Naive thymus-derived CD8-positive, alpha-beta T cell (primary cell): ENCODE results near the gene CLEC18C. TPM values are rescaled to one million over a fixed set of nuclear protein-coding genes. Genes with fewer than 3 reads are reported as not detected.
"Not testable (repeated sequence)": the region's sequence is repeated elsewhere in the genome, so short reads cannot be mapped to it uniquely, and the experiment has no call there.

Source experiments
- ATAC-seq, 2 donors: fragments of 150-1000 bp; cut with Tn5 transposase in 1 of 2; sonication (Bioruptor Pico), chemical (Tn5 transposase) in 1 of 2; 1 replicate in 1 of 2; 2 replicates in 1 of 2; pipeline ENCODE4 v1.10.0; 2021; ENCODE audit warnings: mild to moderate bottlenecking in 2 of 2, moderate library complexity in 2 of 2
- POLR2A ChIA-PET: fragments of 350-600 bp; sonication (Branson Sonifier 250); formaldehyde crosslinking; loops from one replicate; lab custom pipeline; 2021; ENCODE audit warnings: antibody characterized with exemption; lab: Charles Lee
- DNase-seq, 10 donors: peaks; one replicate each; pipeline versions ENCODE4 v3.0.0 to v3.0.0-alpha.2; 2020 to 2022
- H3K27ac Mint-ChIP-seq, 10 donors: one replicate each; pipeline ENCODE4 v1.8.0; 2020 to 2022; ENCODE audit warnings: mild to moderate bottlenecking in 10 of 10, mixed read lengths in 10 of 10, moderate library complexity in 4 of 10, inconsistent platforms in 1 of 10
- H3K27me3 Mint-ChIP-seq, 5 donors: one replicate each; pipeline ENCODE4 v1.8.0; 2021 to 2022; ENCODE audit warnings: mixed read lengths in 5 of 5
- H3K36me3 Mint-ChIP-seq, 3 donors: one replicate each; pipeline ENCODE4 v1.8.0; 2020 to 2022; ENCODE audit warnings: mixed read lengths in 3 of 3, mild to moderate bottlenecking in 2 of 3, inconsistent platforms in 1 of 3
- H3K4me1 Mint-ChIP-seq, 4 donors: one replicate each; pipeline ENCODE4 v1.8.0; 2021 to 2022; ENCODE audit warnings: mixed read lengths in 4 of 4
- H3K4me3 Mint-ChIP-seq, 10 donors: one replicate each; pipeline ENCODE4 v1.8.0; 2020 to 2022; ENCODE audit warnings: mild to moderate bottlenecking in 10 of 10, mixed read lengths in 10 of 10, moderate library complexity in 6 of 10, inconsistent platforms in 1 of 10
- H3K9me3 Mint-ChIP-seq, 9 donors: one replicate each; pipeline ENCODE4 v1.8.0; 2020 to 2022; ENCODE audit warnings: mixed read lengths in 9 of 9, mild to moderate bottlenecking in 3 of 9, inconsistent platforms in 1 of 9, moderate library complexity in 1 of 9
- polyA plus RNA-seq, 3 donors: library from polyadenylated mRNA; unstranded; fragments of 300-500 nt; fragmentation: Illumina TruSeq; gene quantifications; one replicate each; pipeline ENCODE4 v1.2.3, GENCODE V29; 2021
- total RNA-seq, 8 experiments: library from RNA in 2 of 8; stranded (reverse) in 2 of 8; gene quantifications; one replicate each; pipeline ENCODE4 v1.2.3 and lab custom pipeline; 2021 to 2026

Gene CLEC18C
- total and polyA plus RNA-seq, 5 experiments from 2014 or later = 2.2 to 3.0 TPM; not detected in 3

DNA sequence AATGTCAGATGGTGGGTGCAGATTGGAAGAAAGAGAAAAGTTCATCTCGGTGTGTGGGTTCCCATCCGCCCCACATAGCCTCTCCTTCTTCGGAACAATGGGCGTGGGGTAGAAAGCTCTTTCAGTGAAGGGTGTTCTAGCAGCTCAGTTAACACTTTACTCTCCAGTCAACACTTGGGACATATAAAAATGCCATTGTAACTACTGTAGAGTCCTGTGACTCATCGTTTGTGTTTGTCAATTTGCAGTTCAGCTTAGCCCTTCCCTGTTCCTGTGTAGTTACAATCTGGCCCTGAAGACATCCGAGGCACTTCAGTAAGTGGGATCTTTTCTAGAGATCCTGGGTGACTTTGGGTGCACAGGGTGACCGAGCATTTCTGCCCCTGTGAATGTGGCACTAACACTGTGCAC, 11.5 kb upstream of the CLEC18C start:
- peaks cover 3 to 6% (median 5%) of the 10 kb centered on the region in 4 donors for H3K4me1 Mint-ChIP-seq
- no peak for DNase-seq
- no peak for ATAC-seq
- no peaks in the 10 kb centered on the region for H3K9me3 Mint-ChIP-seq
- H3K4me3 Mint-ChIP-seq = no peak overlapping the region
- POLR2A ChIA-PET = no interaction called here
- H3K27ac Mint-ChIP-seq = peak overlapping the region in 8 of 10 donors; percentile 9 to 80 (median 38)
- peaks cover 3 to 9% (median 4%) of the 10 kb centered on the region in 3 donors for H3K36me3 Mint-ChIP-seq
- H3K27me3 Mint-ChIP-seq = no peaks in the 10 kb centered on the region

DNA sequence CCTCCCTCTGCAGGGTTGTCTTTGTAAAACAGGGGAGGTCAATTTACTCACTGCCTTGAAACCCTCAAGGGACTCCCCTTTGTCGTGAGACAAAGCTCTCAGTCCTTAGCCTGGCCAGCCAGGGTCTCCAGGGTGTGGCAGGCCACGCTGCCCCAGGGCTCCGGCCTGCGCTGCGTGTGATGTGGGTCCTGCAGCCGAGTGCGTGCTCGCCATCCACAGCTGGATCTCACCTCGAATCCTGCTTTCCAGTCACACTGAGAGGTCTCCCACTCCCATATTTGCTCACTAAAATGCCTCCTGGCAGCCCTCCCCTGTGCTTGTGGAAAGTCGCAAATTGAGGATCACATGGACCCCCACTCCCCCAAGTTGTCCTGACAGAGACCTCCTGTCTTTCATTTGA, 10.0 kb upstream of the CLEC18C start:
- Mint-ChIP-seq H3K27me3 (no peaks in the 10 kb centered on the region), H3K4me3 (no peak overlapping the region), H3K27ac (peak overlapping the region in 5 of 10 donors; percentile 3 to 84 (median 43)), H3K9me3 (no peaks in the 10 kb centered on the region), H3K36me3 (peaks cover 0 to 3% (median 0%) of the 10 kb centered on the region in 3 donors), H3K4me1 (peaks cover 3 to 6% (median 5%) of the 10 kb centered on the region in 4 donors)
- no peak for ATAC-seq
- no peak for DNase-seq
- POLR2A ChIA-PET = no interaction called here

DNA sequence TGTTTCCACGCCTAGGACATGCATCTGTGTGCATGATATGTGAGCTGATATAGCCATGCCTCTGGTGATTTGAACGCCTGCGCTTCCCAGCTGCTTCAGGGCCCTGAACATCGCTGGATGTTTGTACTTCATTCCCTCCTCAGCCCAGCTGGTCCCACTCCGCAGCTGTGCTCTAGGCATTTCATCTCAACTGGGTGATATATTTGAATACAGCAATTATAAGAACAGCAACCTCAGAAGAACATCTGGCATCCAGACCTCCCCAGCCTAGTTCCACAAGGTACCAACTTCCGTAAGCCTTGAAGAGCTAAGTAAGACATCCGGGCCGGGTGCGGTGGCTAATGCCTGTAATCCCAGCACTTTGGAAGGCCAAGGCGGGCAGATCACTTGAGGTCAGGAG, 6.9 kb upstream of the CLEC18C start:
- H3K27ac Mint-ChIP-seq, H3K4me1 Mint-ChIP-seq, H3K9me3 Mint-ChIP-seq, H3K36me3 Mint-ChIP-seq, POLR2A ChIA-PET, H3K4me3 Mint-ChIP-seq, ATAC-seq, DNase-seq, H3K27me3 Mint-ChIP-seq: not testable (repeated sequence)

- H3K4me1 Mint-ChIP-seq, H3K27me3 Mint-ChIP-seq, ATAC-seq, H3K4me3 Mint-ChIP-seq, H3K36me3 Mint-ChIP-seq, POLR2A ChIA-PET, H3K9me3 Mint-ChIP-seq, H3K27ac Mint-ChIP-seq, DNase-seq: not testable (repeated sequence)
These were observed 329 bp downstream of the CLEC18C start for GRCh38 chr16:70173916-70174315.

GRCh38 chr16:70174387-70174932, 873 bp downstream of the CLEC18C start:
- H3K27ac Mint-ChIP-seq, H3K27me3 Mint-ChIP-seq, H3K9me3 Mint-ChIP-seq, H3K36me3 Mint-ChIP-seq, POLR2A ChIA-PET, H3K4me3 Mint-ChIP-seq, DNase-seq, H3K4me1 Mint-ChIP-seq, ATAC-seq: not testable (repeated sequence)

GRCh38 chr16:70187858-70188607, 14.4 kb downstream of the CLEC18C start:
- ATAC-seq = peak in 1 of 2 donors; percentile 32
- POLR2A ChIA-PET, DNase-seq, H3K9me3 Mint-ChIP-seq, H3K4me1 Mint-ChIP-seq, H3K27me3 Mint-ChIP-seq, H3K36me3 Mint-ChIP-seq, H3K4me3 Mint-ChIP-seq, H3K27ac Mint-ChIP-seq: not testable (repeated sequence)

DNA sequence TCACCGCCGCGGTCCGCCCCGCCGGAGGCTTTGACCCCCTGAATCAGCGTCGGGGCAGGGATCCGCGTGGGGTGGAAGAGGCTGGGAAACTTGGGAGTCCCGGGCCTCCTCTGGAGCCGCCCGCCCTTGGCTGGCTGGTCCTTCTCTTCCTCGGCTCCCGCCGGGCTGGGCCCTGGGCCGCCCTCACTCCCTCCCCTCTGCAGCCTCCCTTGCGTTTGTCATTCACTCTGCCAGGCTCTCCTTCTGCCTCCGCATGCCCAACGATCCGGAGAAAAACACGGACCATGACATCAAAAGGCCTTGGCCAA, 15.0 kb downstream of the CLEC18C start:
- H3K4me3 Mint-ChIP-seq, DNase-seq, H3K4me1 Mint-ChIP-seq, H3K9me3 Mint-ChIP-seq, POLR2A ChIA-PET, H3K27me3 Mint-ChIP-seq, H3K36me3 Mint-ChIP-seq, ATAC-seq, H3K27ac Mint-ChIP-seq: not testable (repeated sequence)

DNA sequence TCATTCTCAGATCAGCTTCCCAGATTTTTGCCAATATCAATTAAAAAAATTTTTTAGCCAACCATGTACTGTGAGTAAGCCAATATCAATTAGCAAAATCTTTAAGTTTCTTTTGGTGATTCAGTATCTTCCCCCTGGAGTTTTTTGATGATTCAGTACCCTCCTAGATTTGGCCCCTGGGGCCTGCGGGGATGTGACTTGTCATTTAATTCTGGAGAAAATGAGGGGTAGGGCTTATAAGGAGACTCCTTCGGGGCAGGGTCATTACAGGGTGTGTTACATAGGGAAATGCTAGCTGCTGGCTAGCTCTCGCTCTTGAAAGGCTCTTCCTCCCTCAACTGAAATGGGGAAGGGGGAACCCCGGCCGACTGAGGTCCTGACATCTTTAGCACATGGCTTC, 17.0 kb downstream of the CLEC18C start:
- H3K36me3 Mint-ChIP-seq, ATAC-seq, DNase-seq, POLR2A ChIA-PET, H3K9me3 Mint-ChIP-seq, H3K27ac Mint-ChIP-seq, H3K4me1 Mint-ChIP-seq, H3K27me3 Mint-ChIP-seq, H3K4me3 Mint-ChIP-seq: not testable (repeated sequence)

GRCh38 chr16:70196683-70197300, 23.2 kb downstream of the CLEC18C start:
- H3K27me3 Mint-ChIP-seq, H3K9me3 Mint-ChIP-seq, H3K4me3 Mint-ChIP-seq, H3K27ac Mint-ChIP-seq, H3K36me3 Mint-ChIP-seq, ATAC-seq, DNase-seq, POLR2A ChIA-PET, H3K4me1 Mint-ChIP-seq: not testable (repeated sequence)

DNA sequence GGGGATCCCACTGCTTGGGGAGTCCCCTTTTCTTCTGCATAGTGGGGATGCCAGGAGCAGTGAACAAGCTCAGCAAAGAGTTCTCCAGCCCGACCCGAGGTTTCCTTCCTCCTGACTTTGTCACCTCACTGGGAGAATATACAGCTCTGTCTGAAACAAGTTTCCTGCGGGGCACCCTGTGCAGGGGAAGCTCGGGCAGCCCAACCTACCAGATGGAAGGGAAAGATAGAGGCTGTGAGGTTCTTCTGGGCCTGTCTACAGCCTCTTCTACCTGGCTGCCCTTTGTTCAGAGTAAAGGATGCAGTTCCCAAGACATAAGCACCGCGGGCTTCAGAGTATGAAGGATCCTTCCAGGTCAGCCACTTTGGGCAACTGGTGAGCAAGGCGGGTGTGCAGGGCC, 24.0 kb downstream of the CLEC18C start:
- H3K4me3 Mint-ChIP-seq, H3K4me1 Mint-ChIP-seq, H3K27ac Mint-ChIP-seq, H3K9me3 Mint-ChIP-seq, H3K27me3 Mint-ChIP-seq, POLR2A ChIA-PET, ATAC-seq, H3K36me3 Mint-ChIP-seq, DNase-seq: not testable (repeated sequence)

GRCh38 chr16:70198230-70198629, 24.6 kb downstream of the CLEC18C start:
- DNase-seq, H3K36me3 Mint-ChIP-seq, POLR2A ChIA-PET, H3K27me3 Mint-ChIP-seq, H3K27ac Mint-ChIP-seq, ATAC-seq, H3K9me3 Mint-ChIP-seq, H3K4me3 Mint-ChIP-seq, H3K4me1 Mint-ChIP-seq: not testable (repeated sequence)

GRCh38 chr16:70198666-70199065, 25.1 kb downstream of the CLEC18C start:
- POLR2A ChIA-PET, H3K4me1 Mint-ChIP-seq, H3K9me3 Mint-ChIP-seq, H3K36me3 Mint-ChIP-seq, DNase-seq, ATAC-seq, H3K4me3 Mint-ChIP-seq, H3K27me3 Mint-ChIP-seq, H3K27ac Mint-ChIP-seq: not testable (repeated sequence)

GRCh38 chr16:70199170-70199569, 25.6 kb downstream of the CLEC18C start:
- H3K36me3 Mint-ChIP-seq, H3K4me3 Mint-ChIP-seq, H3K9me3 Mint-ChIP-seq, POLR2A ChIA-PET, H3K27ac Mint-ChIP-seq, ATAC-seq, DNase-seq, H3K27me3 Mint-ChIP-seq, H3K4me1 Mint-ChIP-seq: not testable (repeated sequence)
